ENCODE results near the gene DLL4.

Gene DLL4

GRCh38 chr15:40949756-40950207 lies 20.6 kb downstream of the DLL4 start:
- H3K27ac ChIP-seq: no peak overlapping the region
- no peak for TF ChIP-seq ZFX (IDR thresholded peaks at IDR 0.05)
- TF ChIP-seq, protein P1, sequence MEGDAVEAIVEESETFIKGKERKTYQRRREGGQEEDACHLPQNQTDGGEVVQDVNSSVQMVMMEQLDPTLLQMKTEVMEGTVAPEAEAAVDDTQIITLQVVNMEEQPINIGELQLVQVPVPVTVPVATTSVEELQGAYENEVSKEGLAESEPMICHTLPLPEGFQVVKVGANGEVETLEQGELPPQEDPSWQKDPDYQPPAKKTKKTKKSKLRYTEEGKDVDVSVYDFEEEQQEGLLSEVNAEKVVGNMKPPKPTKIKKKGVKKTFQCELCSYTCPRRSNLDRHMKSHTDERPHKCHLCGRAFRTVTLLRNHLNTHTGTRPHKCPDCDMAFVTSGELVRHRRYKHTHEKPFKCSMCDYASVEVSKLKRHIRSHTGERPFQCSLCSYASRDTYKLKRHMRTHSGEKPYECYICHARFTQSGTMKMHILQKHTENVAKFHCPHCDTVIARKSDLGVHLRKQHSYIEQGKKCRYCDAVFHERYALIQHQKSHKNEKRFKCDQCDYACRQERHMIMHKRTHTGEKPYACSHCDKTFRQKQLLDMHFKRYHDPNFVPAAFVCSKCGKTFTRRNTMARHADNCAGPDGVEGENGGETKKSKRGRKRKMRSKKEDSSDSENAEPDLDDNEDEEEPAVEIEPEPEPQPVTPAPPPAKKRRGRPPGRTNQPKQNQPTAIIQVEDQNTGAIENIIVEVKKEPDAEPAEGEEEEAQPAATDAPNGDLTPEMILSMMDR (conservative IDR thresholded peaks at IDR 0.05): no peak

GRCh38 chr15:40951764-40952163 lies 22.6 kb downstream of the DLL4 start:
- TF ChIP-seq, protein P1 (conservative IDR thresholded peaks at IDR 0.05): no peak
- TF ChIP-seq ZFX (IDR thresholded peaks at IDR 0.05): no peak
- H3K27ac ChIP-seq: no peak overlapping the region

- TF ChIP-seq ZFX (IDR thresholded peaks at IDR 0.05): no peak; the same call in 1 of the 2 replicates
- TF ChIP-seq, protein P1 (conservative IDR thresholded peaks at IDR 0.05): no peak
- peak overlapping the region; percentile 72 for H3K27ac ChIP-seq
These were observed 23.3 kb downstream of the DLL4 start for GRCh38 chr15:40952301-40952900.

- peak; percentile 62; the same call in 1 of the 2 replicates for TF ChIP-seq ZFX (IDR thresholded peaks at IDR 0.05)
- TF ChIP-seq, protein P1 (conservative IDR thresholded peaks at IDR 0.05): no peak
- peak within 1 kb of the TSS; percentile 72 for H3K27ac ChIP-seq
These were observed 24.0 kb downstream of the DLL4 start, which contains the start of gene CHAC1 for GRCh38 chr15:40952901-40953712. Gene CHAC1, plus strand, starts transcription at chr15:40953471. Its CDS starts 113 bp downstream, at chr15:40953584.

GRCh38 chr15:40953713-40954074 lies 24.6 kb downstream of the DLL4 start:
- no peak for TF ChIP-seq ZFX (IDR thresholded peaks at IDR 0.05)
- TF ChIP-seq, protein P1 (conservative IDR thresholded peaks at IDR 0.05): no peak
- peak overlapping the region; percentile 72 for H3K27ac ChIP-seq

- H3K27ac ChIP-seq: peak overlapping the region; percentile 72; the same call in 1 of the 2 replicates
These were observed 25.2 kb downstream of the DLL4 start for GRCh38 chr15:40954158-40954848.

GRCh38 chr15:40955141-40955903 lies 26.2 kb downstream of the DLL4 start:
- no peak overlapping the region for H3K27ac ChIP-seq
- TF ChIP-seq, protein P1 (conservative IDR thresholded peaks at IDR 0.05): no peak
- no peak for TF ChIP-seq ZFX (IDR thresholded peaks at IDR 0.05)

All from C4-2B (cell line).